Glutamatergic neuron (in vitro differentiated cells): Measurements from ENCODE around the gene ATP13A4. TPM values are rescaled to one million over a fixed set of nuclear protein-coding genes. Genes with fewer than 3 reads are reported as not detected.

Experiments
- DNase-seq: peaks from one replicate; pipeline ENCODE4 v3.0.0; 2022
- H3K27ac Mint-ChIP-seq: one replicate; pipeline ENCODE4 v1.8.0; 2020; ENCODE audit warnings: mild to moderate bottlenecking, mixed read lengths, inconsistent platforms; ENCODE audit not compliant: unreplicated experiment
- H3K27me3 Mint-ChIP-seq: one replicate; pipeline ENCODE4 v1.8.0; 2020; ENCODE audit warnings: mild to moderate bottlenecking, moderate library complexity, mixed read lengths, inconsistent platforms; ENCODE audit not compliant: unreplicated experiment
- H3K36me3 Mint-ChIP-seq: one replicate; pipeline ENCODE4 v1.8.0; 2020; ENCODE audit warnings: mild to moderate bottlenecking, mixed read lengths, inconsistent platforms; ENCODE audit not compliant: unreplicated experiment
- H3K4me1 Mint-ChIP-seq: one replicate; pipeline ENCODE4 v1.8.0; 2020; ENCODE audit warnings: mild to moderate bottlenecking, low read depth, mixed read lengths, inconsistent platforms; ENCODE audit not compliant: unreplicated experiment
- H3K4me3 Mint-ChIP-seq: one replicate; pipeline ENCODE4 v1.8.0; 2020; ENCODE audit warnings: mild to moderate bottlenecking, mixed read lengths, inconsistent platforms; ENCODE audit not compliant: unreplicated experiment
- H3K9me3 Mint-ChIP-seq: one replicate; pipeline ENCODE4 v1.8.0; 2020; ENCODE audit warnings: mild to moderate bottlenecking, moderate library complexity, mixed read lengths, inconsistent platforms; ENCODE audit not compliant: unreplicated experiment
- total RNA-seq: library from RNA; stranded (reverse); fragmentation: NEBNext Ultra II Directional; extraction: Animal tissue kit (Norgen Biotek cat#: 25700); gene quantifications from one replicate; pipeline ENCODE4 v1.2.1, GENCODE V29; 2021; ENCODE audit not compliant: unreplicated experiment
- TF ChIP-seq, protein P1 (sequence below): fragments of 200-600 bp; sonication (generic); IDR thresholded peaks from one replicate; pipeline ENCODE4 v1.5.0; 2021; ENCODE audit not compliant: partially characterized antibody, unreplicated experiment

ATP13A4 gene
- total RNA-seq, 1 donor from 2014 or later: 0.93 TPM

DNA sequence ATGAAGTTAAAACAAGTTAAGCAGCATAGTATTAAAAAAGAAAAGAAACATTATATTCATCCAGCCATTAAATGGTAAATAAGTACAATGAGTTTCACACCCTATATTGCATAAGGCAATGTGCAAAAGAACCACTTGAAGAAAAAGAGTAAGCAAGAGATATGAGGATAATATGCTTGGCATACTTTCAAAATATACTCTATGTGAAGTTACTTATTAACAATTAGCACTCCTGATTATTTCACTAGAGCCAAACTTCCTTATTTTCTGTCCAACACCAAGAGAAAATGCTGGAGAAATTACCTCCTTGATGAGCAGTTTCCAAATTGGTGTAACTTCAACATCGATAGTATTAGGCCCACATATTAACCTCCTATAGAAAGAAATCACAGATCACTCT is 63.7 kb downstream of the ATP13A4 start:
- Mint-ChIP-seq H3K27me3 (peaks cover 2% of the 10 kb centered on the region), H3K9me3 (no peaks in the 10 kb centered on the region), H3K27ac (no peak overlapping the region), H3K36me3 (no peaks in the 10 kb centered on the region), H3K4me3 (no peak overlapping the region), H3K4me1 (no peaks in the 10 kb centered on the region)
- no peak for DNase-seq
- TF ChIP-seq, protein P1, sequence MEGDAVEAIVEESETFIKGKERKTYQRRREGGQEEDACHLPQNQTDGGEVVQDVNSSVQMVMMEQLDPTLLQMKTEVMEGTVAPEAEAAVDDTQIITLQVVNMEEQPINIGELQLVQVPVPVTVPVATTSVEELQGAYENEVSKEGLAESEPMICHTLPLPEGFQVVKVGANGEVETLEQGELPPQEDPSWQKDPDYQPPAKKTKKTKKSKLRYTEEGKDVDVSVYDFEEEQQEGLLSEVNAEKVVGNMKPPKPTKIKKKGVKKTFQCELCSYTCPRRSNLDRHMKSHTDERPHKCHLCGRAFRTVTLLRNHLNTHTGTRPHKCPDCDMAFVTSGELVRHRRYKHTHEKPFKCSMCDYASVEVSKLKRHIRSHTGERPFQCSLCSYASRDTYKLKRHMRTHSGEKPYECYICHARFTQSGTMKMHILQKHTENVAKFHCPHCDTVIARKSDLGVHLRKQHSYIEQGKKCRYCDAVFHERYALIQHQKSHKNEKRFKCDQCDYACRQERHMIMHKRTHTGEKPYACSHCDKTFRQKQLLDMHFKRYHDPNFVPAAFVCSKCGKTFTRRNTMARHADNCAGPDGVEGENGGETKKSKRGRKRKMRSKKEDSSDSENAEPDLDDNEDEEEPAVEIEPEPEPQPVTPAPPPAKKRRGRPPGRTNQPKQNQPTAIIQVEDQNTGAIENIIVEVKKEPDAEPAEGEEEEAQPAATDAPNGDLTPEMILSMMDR: no peak

GRCh38 chr3:193490580-193490979 is 64.1 kb downstream of the ATP13A4 start:
- peaks cover 2% of the 10 kb centered on the region for H3K27me3 Mint-ChIP-seq
- no peaks in the 10 kb centered on the region for H3K9me3 Mint-ChIP-seq
- TF ChIP-seq, protein P1: no peak
- no peak overlapping the region for H3K27ac Mint-ChIP-seq
- no peak for DNase-seq
- no peaks in the 10 kb centered on the region for H3K36me3 Mint-ChIP-seq
- H3K4me1 Mint-ChIP-seq: no peaks in the 10 kb centered on the region
- no peak overlapping the region for H3K4me3 Mint-ChIP-seq

DNA sequence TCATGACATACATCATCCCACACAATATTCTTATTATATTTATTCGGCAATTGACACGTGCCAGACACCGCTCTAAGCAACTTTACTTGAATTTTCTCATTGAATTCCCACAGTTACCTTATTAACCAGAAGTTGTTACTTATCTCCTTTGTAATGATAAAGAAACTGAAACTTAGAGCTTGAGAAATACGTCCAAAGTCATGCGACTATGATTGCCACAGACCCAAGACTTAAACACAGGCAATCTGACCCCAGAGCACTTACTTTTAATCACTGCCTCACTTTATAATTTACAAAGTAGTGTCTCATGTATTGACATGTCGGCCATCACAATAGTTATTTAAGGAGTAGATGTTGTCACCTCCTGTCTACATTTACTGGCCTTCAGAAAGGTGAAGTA is 64.7 kb downstream of the ATP13A4 start:
- Mint-ChIP-seq H3K4me3 (no peak overlapping the region), H3K9me3 (no peaks in the 10 kb centered on the region), H3K36me3 (no peaks in the 10 kb centered on the region), H3K4me1 (no peaks in the 10 kb centered on the region), H3K27ac (no peak overlapping the region), H3K27me3 (peaks cover 2% of the 10 kb centered on the region)
- TF ChIP-seq, protein P1: no peak
- DNase-seq: no peak

- H3K4me3 Mint-ChIP-seq: no peak overlapping the region
- TF ChIP-seq, protein P1: no peak
- no peak for DNase-seq
- peaks cover 2% of the 10 kb centered on the region for H3K27me3 Mint-ChIP-seq
- H3K9me3 Mint-ChIP-seq: no peaks in the 10 kb centered on the region
- no peaks in the 10 kb centered on the region for H3K4me1 Mint-ChIP-seq
- no peak overlapping the region for H3K27ac Mint-ChIP-seq
- H3K36me3 Mint-ChIP-seq: no peaks in the 10 kb centered on the region
Measured at GRCh38 chr3:193488741-193489140, 66.0 kb downstream of the ATP13A4 start.

DNA sequence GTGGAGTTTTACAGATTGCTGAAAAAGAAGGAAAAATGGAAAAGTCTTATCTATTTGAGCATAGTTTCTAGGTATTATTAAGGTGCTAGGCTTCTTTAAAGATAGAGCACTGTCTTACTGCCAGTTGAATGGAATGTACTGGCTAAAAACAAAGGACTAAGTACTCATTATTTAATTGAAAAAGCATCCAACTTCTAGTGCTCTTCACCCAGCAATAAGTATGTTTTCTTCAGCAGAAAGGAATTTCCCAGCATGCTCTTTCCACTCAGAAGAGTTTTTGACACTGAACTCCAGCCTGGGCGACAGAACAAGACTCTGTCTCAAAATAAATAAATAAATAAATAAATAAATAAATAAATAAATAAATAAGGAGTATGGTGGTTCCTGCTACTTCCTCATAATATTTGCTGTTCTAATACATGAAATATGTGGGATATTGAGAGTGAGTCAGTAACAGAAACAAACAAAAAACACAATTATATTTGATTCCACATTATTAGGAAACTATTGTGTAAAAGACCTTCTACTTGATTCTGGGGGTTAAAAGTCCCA is 70.6 kb downstream of the ATP13A4 start:
- H3K9me3 Mint-ChIP-seq: no peaks in the 10 kb centered on the region
- H3K4me1 Mint-ChIP-seq: no peaks in the 10 kb centered on the region
- H3K27me3 Mint-ChIP-seq: peaks cover 2% of the 10 kb centered on the region
- DNase-seq: no peak
- no peaks in the 10 kb centered on the region for H3K36me3 Mint-ChIP-seq
- H3K4me3 Mint-ChIP-seq: no peak overlapping the region
- H3K27ac Mint-ChIP-seq: no peak overlapping the region
- TF ChIP-seq, protein P1: no peak
